WERI-Rb-1 (cell line): ENCODE data around the gene TMEM138.

Experiments
- DNase-seq: peaks from one replicate; pipeline ENCODE4 v3.0.0-alpha.2; 2020
- H3K27ac ChIP-seq: fragments of 250-450 bp; sonication (Bioruptor Pico); 2 replicates; pipeline ENCODE4 v1.5.1; 2020; ENCODE audit warnings: mild to moderate bottlenecking, moderate library complexity
- H3K27me3 ChIP-seq: fragments of 250-450 bp; sonication (Bioruptor Pico); 2 replicates; pipeline ENCODE4 v1.5.1; 2021; ENCODE audit warnings: mild to moderate bottlenecking, low read depth, moderate library complexity; ENCODE audit not compliant: insufficient read depth, severe bottlenecking
- H3K36me3 ChIP-seq: fragments of 250-450 bp; sonication (Bioruptor Pico); 2 replicates; pipeline ENCODE4 v1.5.1; 2020; ENCODE audit warnings: mild to moderate bottlenecking, moderate library complexity
- H3K4me3 ChIP-seq: 2 replicates; pipeline ENCODE4 v1.5.1; 2011; ENCODE audit warnings: low read depth, mild to moderate bottlenecking, control low read depth, low read length
- H3K9me3 ChIP-seq: fragments of 250-450 bp; sonication (Bioruptor Pico); 2 replicates; pipeline ENCODE4 v1.5.1; 2021; ENCODE audit warnings: mild to moderate bottlenecking, moderate library complexity; ENCODE audit not compliant: severe bottlenecking
- TF ChIP-seq, protein P1 (sequence below): IDR thresholded peaks from 2 replicates; pipeline ENCODE4 v1.5.1; 2011; ENCODE audit warnings: low read depth, mild to moderate bottlenecking, control low read depth, inconsistent platforms, low read length

The TMEM138 gene

GRCh38 chr11:61345170-61345610, 17.0 kb upstream of the TMEM138 start:
- TF ChIP-seq, protein P1, sequence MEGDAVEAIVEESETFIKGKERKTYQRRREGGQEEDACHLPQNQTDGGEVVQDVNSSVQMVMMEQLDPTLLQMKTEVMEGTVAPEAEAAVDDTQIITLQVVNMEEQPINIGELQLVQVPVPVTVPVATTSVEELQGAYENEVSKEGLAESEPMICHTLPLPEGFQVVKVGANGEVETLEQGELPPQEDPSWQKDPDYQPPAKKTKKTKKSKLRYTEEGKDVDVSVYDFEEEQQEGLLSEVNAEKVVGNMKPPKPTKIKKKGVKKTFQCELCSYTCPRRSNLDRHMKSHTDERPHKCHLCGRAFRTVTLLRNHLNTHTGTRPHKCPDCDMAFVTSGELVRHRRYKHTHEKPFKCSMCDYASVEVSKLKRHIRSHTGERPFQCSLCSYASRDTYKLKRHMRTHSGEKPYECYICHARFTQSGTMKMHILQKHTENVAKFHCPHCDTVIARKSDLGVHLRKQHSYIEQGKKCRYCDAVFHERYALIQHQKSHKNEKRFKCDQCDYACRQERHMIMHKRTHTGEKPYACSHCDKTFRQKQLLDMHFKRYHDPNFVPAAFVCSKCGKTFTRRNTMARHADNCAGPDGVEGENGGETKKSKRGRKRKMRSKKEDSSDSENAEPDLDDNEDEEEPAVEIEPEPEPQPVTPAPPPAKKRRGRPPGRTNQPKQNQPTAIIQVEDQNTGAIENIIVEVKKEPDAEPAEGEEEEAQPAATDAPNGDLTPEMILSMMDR, result no peak
- Histone ChIP-seq H3K36me3 (no peaks in the 10 kb centered on the region), H3K4me3 (no peak overlapping the region), H3K9me3 (no peaks in the 10 kb centered on the region), H3K27ac (peak overlapping the region; percentile 59), H3K27me3 (no peaks in the 10 kb centered on the region)
- peak; percentile 55 for DNase-seq

DNA sequence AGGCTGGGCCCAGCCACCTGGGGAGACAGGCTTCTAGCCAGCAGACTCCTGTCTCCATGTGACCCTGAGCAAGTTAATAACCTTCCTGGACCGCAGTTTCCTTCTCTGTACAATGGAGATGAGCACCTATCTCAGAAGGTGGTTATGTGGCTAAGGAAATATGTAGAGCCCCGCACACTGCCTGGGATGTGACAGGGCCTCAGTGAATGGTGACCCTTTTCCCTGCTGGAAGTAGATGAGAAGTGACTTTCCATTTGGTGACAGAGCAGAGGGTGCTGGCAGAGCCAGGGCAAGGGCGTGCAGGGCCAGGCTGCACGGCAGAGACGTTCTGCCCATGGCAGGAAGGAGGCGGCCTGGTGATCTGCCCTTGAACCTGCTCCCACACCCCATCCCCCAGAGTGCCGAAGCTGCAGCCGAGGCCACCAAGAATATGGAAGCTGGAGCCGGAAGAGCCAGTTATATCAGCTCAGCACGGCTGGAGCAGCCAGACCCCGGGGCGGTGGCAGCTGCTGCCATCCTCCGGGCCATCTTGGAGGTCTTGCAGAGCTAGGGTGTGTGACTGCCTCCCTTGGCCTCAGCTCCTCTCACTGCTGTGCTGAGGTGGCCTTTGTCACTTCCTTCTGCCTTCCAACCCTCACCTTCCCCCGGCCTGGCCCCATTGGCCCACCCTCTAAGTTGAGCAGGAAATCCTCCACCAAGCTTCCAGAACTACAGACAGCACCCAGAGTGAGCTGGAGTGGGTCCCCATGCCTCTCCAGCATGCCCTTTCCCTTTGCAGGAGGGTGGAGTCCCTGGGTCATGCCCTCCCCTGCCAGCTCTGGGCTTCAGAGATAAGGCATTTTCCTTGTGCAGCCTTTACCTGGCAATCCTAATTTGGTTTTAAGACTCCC, 16.0 kb upstream of the TMEM138 start:
- DNase-seq, result no peak
- no peak overlapping the region for H3K27ac ChIP-seq
- H3K4me3 ChIP-seq, result no peak overlapping the region
- TF ChIP-seq, protein P1, result no peak
- H3K9me3 ChIP-seq, result no peaks in the 10 kb centered on the region
- no peaks in the 10 kb centered on the region for H3K36me3 ChIP-seq
- no peaks in the 10 kb centered on the region for H3K27me3 ChIP-seq

GRCh38 chr11:61347916-61348461, 14.2 kb upstream of the TMEM138 start:
- no peaks in the 10 kb centered on the region for H3K9me3 ChIP-seq
- no peaks in the 10 kb centered on the region for H3K27me3 ChIP-seq
- TF ChIP-seq, protein P1, result no peak
- H3K36me3 ChIP-seq, result no peaks in the 10 kb centered on the region
- DNase-seq, result no peak
- no peak overlapping the region for H3K27ac ChIP-seq
- no peak overlapping the region for H3K4me3 ChIP-seq

GRCh38 chr11:61349189-61349751, 12.9 kb upstream of the TMEM138 start:
- no peak for DNase-seq
- Histone ChIP-seq H3K27me3 (no peaks in the 10 kb centered on the region), H3K36me3 (no peaks in the 10 kb centered on the region), H3K27ac (no peak overlapping the region), H3K9me3 (no peaks in the 10 kb centered on the region), H3K4me3 (no peak overlapping the region)
- TF ChIP-seq, protein P1, result no peak

DNA sequence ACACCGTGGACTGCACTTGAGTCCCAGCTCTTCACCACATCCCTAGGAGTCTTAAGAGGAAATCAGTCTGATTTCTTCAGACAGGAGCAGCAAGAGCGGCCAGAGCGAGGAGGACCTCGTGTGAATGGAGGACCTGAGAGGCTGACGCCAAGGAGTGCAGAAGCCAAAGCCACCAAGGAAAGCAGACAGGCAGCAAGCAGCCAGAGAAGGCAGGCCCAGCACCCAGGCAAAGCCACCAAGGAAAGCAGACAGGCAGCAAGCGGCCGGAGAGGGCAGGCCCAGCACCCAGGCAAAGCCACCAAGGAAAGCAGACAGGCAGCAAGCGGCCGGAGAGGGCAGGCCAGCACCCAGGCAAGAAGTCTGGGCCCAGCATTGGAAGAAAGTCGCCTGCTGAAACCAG, 12.3 kb upstream of the TMEM138 start:
- Histone ChIP-seq H3K9me3 (no peaks in the 10 kb centered on the region), H3K27ac (no peak overlapping the region), H3K36me3 (no peaks in the 10 kb centered on the region), H3K27me3 (no peaks in the 10 kb centered on the region), H3K4me3 (no peak overlapping the region)
- TF ChIP-seq, protein P1, result no peak
- no peak for DNase-seq
